ENCODE results near the gene PLAAT2. TPM values are rescaled to one million over a fixed set of nuclear protein-coding genes. Genes with fewer than 3 reads are reported as not detected.

The PLAAT2 gene
- total and polyA plus RNA-seq, 3 donors from 2014 or later: 0.43 to 1.2 (median 0.66) TPM

DNA sequence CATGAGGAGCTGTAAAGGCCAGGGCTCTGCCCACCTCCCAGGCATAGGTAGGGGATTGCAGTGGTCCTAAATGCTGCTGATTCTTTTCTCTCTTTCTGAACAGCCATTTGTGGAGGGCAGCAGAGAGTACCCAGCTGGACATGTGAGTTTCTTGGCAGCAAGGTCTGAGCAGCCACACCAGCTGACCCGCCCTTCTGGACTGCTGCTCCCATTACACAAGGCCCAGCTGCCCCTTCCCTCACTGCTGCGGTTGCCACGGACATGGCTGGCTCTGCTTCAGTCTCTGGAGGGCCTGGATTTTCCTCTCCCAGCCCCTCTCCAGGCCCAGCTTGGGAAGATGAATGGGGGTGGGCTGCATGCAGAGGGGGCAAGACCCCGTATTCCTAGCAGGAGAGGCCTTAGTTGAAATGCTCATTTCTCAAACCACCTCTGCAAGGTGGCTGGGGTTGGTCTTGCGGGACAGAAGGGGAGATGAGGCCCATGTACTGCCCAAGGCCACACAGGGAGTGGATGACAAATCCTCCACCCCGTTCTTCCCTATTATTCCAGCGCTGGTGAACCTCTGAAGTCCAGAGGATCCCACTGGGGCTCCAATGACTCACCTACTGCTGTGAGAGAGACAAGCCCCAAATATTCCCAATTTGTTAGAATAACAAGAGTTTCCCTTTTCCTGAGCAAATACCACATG lies 52.7 kb downstream of the PLAAT2 start:
- Histone ChIP-seq H3K4me3 (no peak overlapping the region), H3K27me3 (no peaks in the 10 kb centered on the region), H3K9me3 (no peaks in the 10 kb centered on the region), H3K36me3 (ENCODE audit: low read depth, missing control alignments) (no peaks in the 10 kb centered on the region), H3K4me1 (peaks cover 7% of the 10 kb centered on the region), H3K27ac (no peak overlapping the region)
- TF ChIP-seq CTCF (IDR thresholded peaks at IDR 0.05) (no peak), POLR2A (IDR thresholded peaks at IDR 0.05) (no peak)
- peak; percentile 75 for DNase-seq
- intact Hi-C loops (cut with DNase I; ENCODE audit: low total_unique reads): no loop called here
- WGBS, 2 donors: 68 to 90% methylated on average over 6 to 7 of the region's 7 CpGs

DNA sequence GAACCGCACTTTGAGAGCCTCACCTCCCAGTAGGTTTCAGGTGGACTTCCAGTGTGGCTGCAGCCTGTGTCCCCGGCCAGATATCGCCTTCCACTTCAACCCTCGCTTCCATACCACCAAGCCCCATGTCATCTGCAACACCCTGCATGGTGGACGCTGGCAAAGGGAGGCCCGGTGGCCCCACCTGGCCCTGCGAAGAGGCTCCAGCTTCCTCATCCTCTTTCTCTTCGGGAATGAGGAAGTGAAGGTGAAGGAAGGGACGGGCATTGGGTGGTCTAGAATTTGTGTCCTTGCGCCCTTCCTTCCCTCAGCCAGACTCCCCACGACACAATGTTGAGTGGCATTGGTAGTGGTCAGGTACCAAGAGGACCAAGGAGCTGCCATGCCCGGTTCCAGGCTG lies 54.4 kb downstream of the PLAAT2 start:
- Histone ChIP-seq H3K4me3 (no peak overlapping the region), H3K9me3 (no peaks in the 10 kb centered on the region), H3K4me1 (peaks cover 15% of the 10 kb centered on the region), H3K36me3 (ENCODE audit: low read depth, missing control alignments) (no peaks in the 10 kb centered on the region), H3K27me3 (no peaks in the 10 kb centered on the region), H3K27ac (no peak overlapping the region)
- no peak for DNase-seq
- TF ChIP-seq POLR2A (IDR thresholded peaks at IDR 0.05): no peak
- intact Hi-C loops (cut with DNase I; ENCODE audit: low total_unique reads): no loop called here
- 94 to 95% methylated on average over 12 of the region's 12 CpGs for WGBS, 2 donors

DNA sequence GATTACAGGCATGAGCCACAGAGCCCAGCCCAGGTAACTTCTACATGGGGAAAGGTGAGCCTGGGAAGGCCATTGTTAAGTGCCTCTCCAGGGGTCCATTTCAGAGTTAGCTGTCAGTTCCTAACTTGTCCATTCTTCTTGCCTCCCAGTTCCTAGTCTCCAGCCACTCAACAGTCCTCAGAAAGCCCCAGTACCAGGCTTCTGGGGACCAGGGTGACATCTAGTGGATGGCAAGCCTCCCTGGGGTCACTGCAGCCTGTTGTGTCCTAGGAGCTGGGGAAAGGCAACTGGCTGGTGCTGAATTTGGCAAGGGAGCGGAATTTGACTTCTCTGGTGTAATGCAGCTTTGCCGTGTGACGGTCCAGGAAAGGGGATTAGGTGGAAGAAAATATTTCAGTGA lies 55.2 kb downstream of the PLAAT2 start:
- TF ChIP-seq CTCF (IDR thresholded peaks at IDR 0.05) (peak in 1 of 3 experiments; percentile 20), POLR2A (IDR thresholded peaks at IDR 0.05) (no peak)
- Histone ChIP-seq H3K9me3 (no peaks in the 10 kb centered on the region), H3K4me1 (peaks cover 15% of the 10 kb centered on the region), H3K4me3 (no peak overlapping the region), H3K36me3 (ENCODE audit: low read depth, missing control alignments) (no peaks in the 10 kb centered on the region), H3K27me3 (no peaks in the 10 kb centered on the region), H3K27ac (no peak overlapping the region)
- peak; percentile 74 for DNase-seq
- 80 to 94% methylated on average over 3 of the region's 3 CpGs for WGBS, 2 donors
- intact Hi-C loops (cut with DNase I; ENCODE audit: low total_unique reads): no loop called here

- 79 to 88% methylated on average over 2 of the region's 2 CpGs for WGBS, 2 donors
- Histone ChIP-seq H3K4me3 (no peak overlapping the region), H3K36me3 (ENCODE audit: low read depth, missing control alignments) (no peaks in the 10 kb centered on the region), H3K27ac (no peak overlapping the region), H3K27me3 (no peaks in the 10 kb centered on the region), H3K9me3 (no peaks in the 10 kb centered on the region), H3K4me1 (peaks cover 15% of the 10 kb centered on the region)
- intact Hi-C loops (cut with DNase I; ENCODE audit: low total_unique reads): no loop called here
- no peak for TF ChIP-seq POLR2A (IDR thresholded peaks at IDR 0.05)
- no peak for TF ChIP-seq CTCF (IDR thresholded peaks at IDR 0.05)
- no peak for DNase-seq
Observed at GRCh38 chr11:63507511-63507910, 55.7 kb downstream of the PLAAT2 start.

DNA sequence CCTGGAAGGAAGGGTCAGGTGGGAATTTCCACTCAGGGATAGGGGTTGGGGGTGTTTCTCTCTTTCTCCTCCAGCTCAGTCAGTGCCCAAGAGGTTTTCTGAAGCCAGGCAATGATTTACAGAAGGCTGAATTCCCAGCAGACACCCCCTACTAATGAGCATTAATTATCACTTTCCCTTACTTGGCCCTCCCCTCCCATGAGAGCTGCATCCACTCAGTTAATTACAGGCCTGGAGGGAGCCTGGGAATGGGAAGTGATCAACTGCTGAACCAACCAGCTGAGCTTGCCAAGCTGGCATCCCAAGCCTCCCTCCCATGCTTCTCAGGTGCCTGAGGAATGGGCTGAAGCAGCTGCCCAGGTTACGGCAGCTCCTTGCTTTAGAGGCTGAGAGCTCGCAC lies 56.3 kb downstream of the PLAAT2 start:
- Histone ChIP-seq H3K4me1 (peaks cover 15% of the 10 kb centered on the region), H3K27me3 (no peaks in the 10 kb centered on the region), H3K9me3 (no peaks in the 10 kb centered on the region), H3K27ac (no peak overlapping the region), H3K36me3 (ENCODE audit: low read depth, missing control alignments) (no peaks in the 10 kb centered on the region), H3K4me3 (no peak overlapping the region)
- 94% methylated on average over 2 of the region's 2 CpGs for WGBS, 2 donors
- intact Hi-C loops (cut with DNase I; ENCODE audit: low total_unique reads): no loop called here
- TF ChIP-seq CTCF (IDR thresholded peaks at IDR 0.05): no peak
- no peak for TF ChIP-seq POLR2A (IDR thresholded peaks at IDR 0.05)
- DNase-seq: no peak
